HL-60 (cell line): ENCODE measurements around the gene PTPRR.

Experiments
- DNase-seq, 2 experiments: peaks; one replicate each; pipeline ENCODE4 v3.0.0-alpha.2; 2010 to 2020; ENCODE audit warnings: low read depth in 1 of 2, low spot score in 1 of 2
- H3K27ac ChIP-seq: fragments of 250-450 bp; sonication (Bioruptor Pico); replicated peaks from 2 replicates; pipeline ENCODE4 v1.5.1; 2020; ENCODE audit warnings: mild to moderate bottlenecking, moderate library complexity
- H3K27me3 ChIP-seq: fragments of 250-450 bp; sonication (Bioruptor Pico); 2 replicates; pipeline ENCODE4 v1.5.1; 2021; ENCODE audit warnings: mild to moderate bottlenecking, moderate library complexity; ENCODE audit not compliant: insufficient read depth, poor library complexity, severe bottlenecking
- H3K4me3 ChIP-seq: replicated peaks from 2 replicates; pipeline ENCODE4 v1.5.1; 2011; ENCODE audit warnings: mild to moderate bottlenecking, control low read depth, low read length; ENCODE audit not compliant: insufficient read depth
- CTCF ChIP-seq: IDR thresholded peaks from one replicate; pipeline ENCODE4 v1.5.1; 2011; ENCODE audit warnings: low read length, control low read depth, inconsistent platforms; ENCODE audit not compliant: insufficient read depth
- GABPA ChIP-seq: IDR thresholded peaks from 2 replicates; pipeline ENCODE4 v1.6.1; 2012; ENCODE audit warnings: low read depth
- POLR2AphosphoS5 ChIP-seq: IDR thresholded peaks from 2 replicates; pipeline ENCODE4 v1.6.1; 2012; ENCODE audit warnings: low read depth
- REST ChIP-seq: IDR thresholded peaks from 2 replicates; pipeline ENCODE4 v1.6.1; 2012; ENCODE audit warnings: low read depth; ENCODE audit not compliant: insufficient replicate concordance
- SPI1 ChIP-seq: IDR thresholded peaks from 2 replicates; pipeline ENCODE4 v1.6.1; 2012; ENCODE audit warnings: low read depth, mild to moderate bottlenecking, borderline replicate concordance

PTPRR gene

GRCh38 chr12:70640901-70641300, 279.6 kb downstream of the PTPRR start:
- no peak overlapping the region for H3K4me3 ChIP-seq
- peaks cover 6% of the 10 kb centered on the region for H3K27me3 ChIP-seq
- no peak overlapping the region for H3K27ac ChIP-seq
- no peak for TF ChIP-seq GABPA
- TF ChIP-seq POLR2AphosphoS5 = no peak
- TF ChIP-seq REST = no peak
- TF ChIP-seq CTCF = no peak
- TF ChIP-seq SPI1 = no peak
- DNase-seq = no peak

GRCh38 chr12:70639535-70639934, 281.0 kb downstream of the PTPRR start:
- no peak for TF ChIP-seq GABPA
- no peak for TF ChIP-seq POLR2AphosphoS5
- Histone ChIP-seq H3K27me3 (peaks cover 2% of the 10 kb centered on the region), H3K4me3 (no peak overlapping the region), H3K27ac (no peak overlapping the region)
- no peak for DNase-seq

GRCh38 chr12:70638639-70639360, 281.7 kb downstream of the PTPRR start:
- no peak for TF ChIP-seq POLR2AphosphoS5
- TF ChIP-seq GABPA = no peak
- no peak for TF ChIP-seq SPI1
- no peak for TF ChIP-seq REST
- TF ChIP-seq CTCF = no peak
- H3K27ac ChIP-seq = no peak overlapping the region
- peaks cover 2% of the 10 kb centered on the region for H3K27me3 ChIP-seq
- DNase-seq = no peak
- no peak overlapping the region for H3K4me3 ChIP-seq

GRCh38 chr12:70637303-70638085, 283.0 kb downstream of the PTPRR start, which contains the start of gene PTPRB:
PTPRB (minus strand) TSS chr12:70637429; CDS start chr12:70637395, 34 bp downstream.
- no peak for DNase-seq
- no peak for TF ChIP-seq REST
- no peak for TF ChIP-seq POLR2AphosphoS5
- no peak for TF ChIP-seq GABPA
- peak; percentile 52; the same call in 1 of the 2 replicates for TF ChIP-seq SPI1
- H3K27ac ChIP-seq = no peak within 1 kb of the TSS
- peaks cover 2% of the 10 kb centered on the region for H3K27me3 ChIP-seq
- no peak within 1 kb of the TSS for H3K4me3 ChIP-seq
